BE2C (cell line): ENCODE data around the gene WDHD1.

Experiments used
- DNase-seq: peaks from one replicate; pipeline ENCODE4 v3.0.0-alpha.2; 2020
- H3K27me3 ChIP-seq: fragments of 250-450 bp; sonication (Bioruptor Pico); 2 replicates; pipeline ENCODE4 v1.5.1; 2020; ENCODE audit warnings: mild to moderate bottlenecking
- H3K36me3 ChIP-seq: fragments of 250-450 bp; sonication (Bioruptor Pico); 2 replicates; pipeline ENCODE4 v1.5.1; 2020; ENCODE audit warnings: mild to moderate bottlenecking
- H3K4me1 ChIP-seq: fragments of 250-450 bp; sonication (Bioruptor Pico); 2 replicates; pipeline ENCODE4 v1.5.1; 2020
- H3K4me3 ChIP-seq: 2 replicates; pipeline ENCODE4 v1.5.1; 2011; ENCODE audit warnings: low read depth, low read length
- H3K9me3 ChIP-seq: fragments of 250-450 bp; sonication (Bioruptor Pico); 2 replicates; pipeline ENCODE4 v1.5.1; 2020
- CTCF ChIP-seq: IDR thresholded peaks from 2 replicates; pipeline ENCODE4 v1.5.1; 2012; ENCODE audit warnings: mild to moderate bottlenecking, low read depth, low read length

The WDHD1 gene

GRCh38 chr14:54935100-54935499 lies 91.8 kb downstream of the WDHD1 start:
- TF ChIP-seq CTCF, result no peak
- peaks cover 7% of the 10 kb centered on the region for H3K36me3 ChIP-seq
- peaks cover 5% of the 10 kb centered on the region for H3K4me1 ChIP-seq
- no peaks in the 10 kb centered on the region for H3K9me3 ChIP-seq
- H3K27me3 ChIP-seq, result no peaks in the 10 kb centered on the region
- DNase-seq, result no peak
- H3K4me3 ChIP-seq, result no peak overlapping the region

GRCh38 chr14:54933006-54933405 lies 93.9 kb downstream of the WDHD1 start:
- Histone ChIP-seq H3K4me3 (no peak overlapping the region), H3K9me3 (no peaks in the 10 kb centered on the region), H3K27me3 (no peaks in the 10 kb centered on the region), H3K4me1 (peaks cover 5% of the 10 kb centered on the region), H3K36me3 (peaks cover 4% of the 10 kb centered on the region; the same call in 1 of the 2 replicates)
- no peak for TF ChIP-seq CTCF
- no peak for DNase-seq

GRCh38 chr14:54931598-54932340 lies 95.1 kb downstream of the WDHD1 start:
- peak; percentile 15 for DNase-seq
- no peaks in the 10 kb centered on the region for H3K9me3 ChIP-seq
- no peak for TF ChIP-seq CTCF
- H3K36me3 ChIP-seq, result peaks cover 4% of the 10 kb centered on the region; the same call in 1 of the 2 replicates
- H3K27me3 ChIP-seq, result no peaks in the 10 kb centered on the region
- H3K4me3 ChIP-seq, result no peak overlapping the region
- peaks cover 5% of the 10 kb centered on the region for H3K4me1 ChIP-seq

- no peaks in the 10 kb centered on the region for H3K36me3 ChIP-seq
- H3K9me3 ChIP-seq, result no peaks in the 10 kb centered on the region
- DNase-seq, result no peak
- H3K27me3 ChIP-seq, result no peaks in the 10 kb centered on the region
- TF ChIP-seq CTCF, result no peak
- peaks cover 5% of the 10 kb centered on the region for H3K4me1 ChIP-seq
- no peak overlapping the region for H3K4me3 ChIP-seq
Observed at GRCh38 chr14:54931101-54931500, 95.8 kb downstream of the WDHD1 start.

GRCh38 chr14:54929556-54929955 lies 97.3 kb downstream of the WDHD1 start:
- H3K4me1 ChIP-seq, result peaks cover 5% of the 10 kb centered on the region
- no peaks in the 10 kb centered on the region for H3K36me3 ChIP-seq
- DNase-seq, result no peak
- no peak for TF ChIP-seq CTCF
- H3K27me3 ChIP-seq, result no peaks in the 10 kb centered on the region
- H3K4me3 ChIP-seq, result no peak overlapping the region
- H3K9me3 ChIP-seq, result no peaks in the 10 kb centered on the region

GRCh38 chr14:54928216-54928615 lies 98.7 kb downstream of the WDHD1 start:
- Histone ChIP-seq H3K4me1 (peaks cover 5% of the 10 kb centered on the region), H3K9me3 (no peaks in the 10 kb centered on the region), H3K27me3 (no peaks in the 10 kb centered on the region), H3K4me3 (no peak overlapping the region), H3K36me3 (no peaks in the 10 kb centered on the region)
- no peak for DNase-seq
- no peak for TF ChIP-seq CTCF
